SU-DHL-6 (cell line): ENCODE measurements around the gene GDPGP1.

Experiments used
- H2AFZ ChIP-seq: fragments of 200-600 bp; sonication (generic); 2 replicates; pipeline ENCODE4 v1.6.1; 2014; ENCODE audit warnings: low read depth, mild to moderate bottlenecking, moderate library complexity, mixed read lengths, antibody characterized with exemption, low read length; ENCODE audit not compliant: severe bottlenecking
- H3F3A ChIP-seq: fragments of 200-600 bp; shearing (Covaris generic); 2 replicates; pipeline ENCODE4 v1.6.0; 2016; ENCODE audit warnings: antibody characterized with exemption, mild to moderate bottlenecking; ENCODE audit not compliant: insufficient read depth
- H3K27ac ChIP-seq: fragments of 200-600 bp; sonication (generic); 2 replicates; pipeline ENCODE4 v1.5.1; 2016; ENCODE audit warnings: low read depth, mild to moderate bottlenecking, low read length, moderate library complexity, mixed read lengths
- H3K27me3 ChIP-seq: fragments of 200-600 bp; sonication (generic), shearing (Covaris generic); 2 replicates; pipeline ENCODE4 v1.6.0; 2014; ENCODE audit warnings: mild to moderate bottlenecking, low read length
- H3K36me3 ChIP-seq: fragments of 200-600 bp; sonication (generic); 2 replicates; pipeline ENCODE4 v1.6.1; 2014; ENCODE audit warnings: mild to moderate bottlenecking, low read length, mixed read lengths
- H3K4me2 ChIP-seq: fragments of 300-600, 200-600 bp; shearing (Covaris generic), sonication (generic); 2 replicates; pipeline ENCODE4 v1.6.0; 2014; ENCODE audit warnings: low read length, low read depth, mild to moderate bottlenecking; ENCODE audit not compliant: poor library complexity, severe bottlenecking
- H3K4me3 ChIP-seq: fragments of 200-600 bp; sonication (generic); 2 replicates; pipeline ENCODE4 v1.5.1; 2014; ENCODE audit warnings: antibody characterized with exemption, low read length, mild to moderate bottlenecking, mixed read lengths; ENCODE audit not compliant: insufficient read depth, poor library complexity, severe bottlenecking
- H3K79me2 ChIP-seq: fragments of 200-600 bp; sonication (generic); 2 replicates; pipeline ENCODE4 v1.6.1; 2014; ENCODE audit warnings: mild to moderate bottlenecking, low read length, moderate library complexity; ENCODE audit not compliant: insufficient read depth
- H3K9ac ChIP-seq: fragments of 200-600 bp; sonication (generic); 2 replicates; pipeline ENCODE4 v1.7.0; 2014; ENCODE audit warnings: mild to moderate bottlenecking, low read length
- H3K9me2 ChIP-seq: fragments of 200-600 bp; sonication (generic); replicated peaks from 2 replicates; pipeline ENCODE4 v1.6.1; 2014; ENCODE audit warnings: low read length; ENCODE audit not compliant: insufficient read depth
- H3K9me3 ChIP-seq: fragments of 200-600 bp; sonication (generic); 2 replicates; pipeline ENCODE4 v1.6.1; 2014; ENCODE audit warnings: low read length, mixed read lengths; ENCODE audit not compliant: insufficient read depth
- H4K20me1 ChIP-seq: fragments of 200-600 bp; sonication (generic); 2 replicates; pipeline ENCODE4 v1.6.1; 2014; ENCODE audit warnings: low read depth, mild to moderate bottlenecking, antibody characterized with exemption, low read length, moderate library complexity, mixed read lengths
- CTCF ChIP-seq: fragments of 200-600 bp; sonication (generic); IDR thresholded peaks from one replicate; pipeline ENCODE4 v1.5.1; 2017; ENCODE audit warnings: antibody characterized with exemption, mild to moderate bottlenecking, low read length, moderate library complexity; ENCODE audit not compliant: insufficient read depth, poor library complexity, severe bottlenecking
- EZH2phosphoT487 ChIP-seq: fragments of 200-600 bp; sonication (generic), shearing (Covaris generic); conservative IDR thresholded peaks from 2 replicates; pipeline ENCODE4 v1.6.1; 2018; ENCODE audit warnings: mild to moderate bottlenecking, antibody characterized with exemption, low read length, moderate library complexity, mixed read lengths

GDPGP1 gene

GRCh38 chr15:90240856-90241255 is 6.8 kb downstream of the GDPGP1 start:
- H3K9me2 ChIP-seq: no peaks in the 10 kb centered on the region
- no peaks in the 10 kb centered on the region for H3K9me3 ChIP-seq
- H3K79me2 ChIP-seq: no peaks in the 10 kb centered on the region
- no peak overlapping the region for H3K4me2 ChIP-seq
- no peaks in the 10 kb centered on the region for H3K36me3 ChIP-seq
- H2AFZ ChIP-seq: no peak overlapping the region
- H3K27me3 ChIP-seq: no peaks in the 10 kb centered on the region
- no peak overlapping the region for H3K27ac ChIP-seq
- no peaks in the 10 kb centered on the region for H4K20me1 ChIP-seq
- H3K4me3 ChIP-seq: no peak overlapping the region
- H3K9ac ChIP-seq: no peak overlapping the region
- no peaks in the 10 kb centered on the region for H3F3A ChIP-seq
- TF ChIP-seq CTCF (no peak), EZH2phosphoT487 (no peak)

GRCh38 chr15:90241343-90242192 is 7.6 kb downstream of the GDPGP1 start:
- no peak overlapping the region for H2AFZ ChIP-seq
- H3F3A ChIP-seq: no peaks in the 10 kb centered on the region
- no peaks in the 10 kb centered on the region for H4K20me1 ChIP-seq
- H3K9ac ChIP-seq: no peak overlapping the region
- no peaks in the 10 kb centered on the region for H3K79me2 ChIP-seq
- no peak overlapping the region for H3K27ac ChIP-seq
- no peaks in the 10 kb centered on the region for H3K9me2 ChIP-seq
- H3K27me3 ChIP-seq: no peaks in the 10 kb centered on the region
- H3K9me3 ChIP-seq: no peaks in the 10 kb centered on the region
- no peaks in the 10 kb centered on the region for H3K36me3 ChIP-seq
- no peak for TF ChIP-seq EZH2phosphoT487
- TF ChIP-seq CTCF: no peak
- H3K4me2 ChIP-seq: no peak overlapping the region
- H3K4me3 ChIP-seq: no peak overlapping the region

GRCh38 chr15:90243943-90244639 is 10.1 kb downstream of the GDPGP1 start:
- no peaks in the 10 kb centered on the region for H3K36me3 ChIP-seq
- no peak overlapping the region for H3K9ac ChIP-seq

More at GRCh38 chr15:90243943-90244639, 10.1 kb downstream of the GDPGP1 start:
- H3K9me3 ChIP-seq: no peaks in the 10 kb centered on the region
- no peaks in the 10 kb centered on the region for H3K27me3 ChIP-seq
- no peak overlapping the region for H3K4me3 ChIP-seq
- TF ChIP-seq CTCF (no peak), EZH2phosphoT487 (no peak)
- no peak overlapping the region for H3K4me2 ChIP-seq
- no peaks in the 10 kb centered on the region for H3F3A ChIP-seq
- no peaks in the 10 kb centered on the region for H3K79me2 ChIP-seq
- H3K27ac ChIP-seq: no peak overlapping the region
- H2AFZ ChIP-seq: no peak overlapping the region
- no peaks in the 10 kb centered on the region for H3K9me2 ChIP-seq
- H4K20me1 ChIP-seq: no peaks in the 10 kb centered on the region
